Left hindlimb (tissue), 1 donor: ENCODE results near the gene HSDL2.

Experiments used
- DNase-seq: peaks from one replicate; pipeline ENCODE4 v3.0.0-alpha.2; 2018

HSDL2 gene

DNA sequence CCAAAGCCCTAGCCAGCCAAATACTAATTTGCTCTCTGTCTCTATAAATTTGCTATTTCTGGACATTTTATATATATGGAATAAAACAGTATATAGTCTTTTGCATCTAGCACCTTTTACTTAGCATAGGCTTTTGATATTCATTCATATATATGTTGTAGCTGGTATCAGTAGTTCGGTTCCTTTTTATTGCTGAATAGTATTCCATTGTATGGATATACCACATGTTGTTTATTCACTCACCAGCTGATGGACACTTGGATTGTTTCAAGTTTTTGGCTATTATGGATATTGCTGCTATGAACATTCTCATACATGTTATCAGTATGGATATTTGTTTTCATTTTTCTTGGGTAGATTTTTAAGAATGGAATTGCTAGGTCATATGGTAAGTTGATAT is 82.9 kb downstream of the HSDL2 start:
- DNase-seq = no peak

DNA sequence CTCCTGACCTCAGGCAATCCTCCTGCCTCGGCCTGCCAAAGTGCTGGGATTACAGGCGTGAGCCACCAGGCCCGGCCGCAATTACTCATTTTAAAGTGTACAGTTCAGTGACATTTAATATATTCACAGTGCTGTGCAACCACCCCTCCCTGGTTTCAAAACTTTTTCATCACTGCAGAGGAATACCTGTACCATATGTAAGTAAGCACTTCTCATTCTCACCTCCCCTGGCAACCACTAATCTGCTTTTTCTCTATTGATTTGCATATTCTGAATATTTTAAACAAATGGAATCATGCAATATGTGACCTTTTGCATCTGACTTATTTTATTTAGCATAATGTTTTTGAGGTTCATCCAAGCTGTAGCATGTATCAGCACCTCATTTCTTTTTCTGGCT is 85.4 kb downstream of the HSDL2 start:
- no peak for DNase-seq

DNA sequence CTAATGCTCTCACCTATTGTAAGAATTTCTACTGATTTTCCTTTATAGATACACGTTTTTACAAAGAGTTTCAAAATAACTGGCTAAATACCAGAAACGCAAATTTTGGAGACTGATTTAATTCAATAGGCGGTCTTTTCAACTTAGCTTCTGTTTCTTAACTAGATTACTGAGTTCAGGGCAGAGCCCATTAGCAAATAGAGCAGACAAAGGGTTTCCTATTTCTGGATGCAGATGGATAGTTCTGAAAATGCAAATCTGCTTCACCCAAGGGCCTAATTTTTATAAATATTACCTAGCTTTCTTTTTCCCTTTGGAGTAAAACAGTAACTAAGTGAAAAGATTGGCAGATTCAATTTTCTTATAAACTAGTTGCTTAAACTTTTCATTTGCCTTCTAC is 93.1 kb downstream of the HSDL2 start:
- DNase-seq = no peak

DNA sequence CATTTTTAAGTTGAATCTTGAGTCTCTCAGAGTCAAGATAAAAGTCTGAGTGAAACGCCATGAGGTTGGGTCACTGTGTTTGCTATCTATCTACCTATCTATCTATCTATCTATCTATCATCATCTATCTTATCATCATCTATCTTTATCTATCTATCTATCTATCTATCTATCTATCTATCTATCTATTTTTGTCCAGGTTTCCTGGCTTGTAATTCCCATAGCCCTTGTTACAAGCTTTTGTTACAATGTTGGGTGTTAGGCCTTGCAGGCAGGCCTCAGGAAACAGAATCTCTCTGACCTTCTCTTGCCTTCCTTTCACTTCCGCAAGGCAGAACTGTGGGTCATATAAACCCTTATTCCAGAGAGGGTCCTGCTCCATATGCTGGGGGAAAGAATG is 94.1 kb downstream of the HSDL2 start:
- no peak for DNase-seq

DNA sequence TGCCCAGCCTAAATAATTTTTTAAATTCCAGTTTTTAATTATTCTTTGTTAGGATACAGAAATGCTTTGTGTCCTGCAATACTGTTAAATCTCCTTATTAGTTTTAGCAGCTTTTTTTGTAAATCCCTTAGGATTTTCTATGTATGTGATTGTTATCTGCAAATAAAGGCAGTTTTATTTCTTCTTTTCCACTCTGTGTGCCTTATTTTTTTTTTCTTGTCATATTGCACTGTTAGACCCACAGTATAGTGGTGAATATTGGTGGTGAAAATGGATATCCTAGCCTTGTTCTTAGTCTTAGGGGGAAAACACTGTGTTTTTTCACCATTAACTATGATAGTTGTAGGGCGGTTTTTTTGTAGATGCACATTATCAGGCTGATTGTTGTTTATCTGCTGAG is 95.4 kb downstream of the HSDL2 start:
- DNase-seq = no peak

DNA sequence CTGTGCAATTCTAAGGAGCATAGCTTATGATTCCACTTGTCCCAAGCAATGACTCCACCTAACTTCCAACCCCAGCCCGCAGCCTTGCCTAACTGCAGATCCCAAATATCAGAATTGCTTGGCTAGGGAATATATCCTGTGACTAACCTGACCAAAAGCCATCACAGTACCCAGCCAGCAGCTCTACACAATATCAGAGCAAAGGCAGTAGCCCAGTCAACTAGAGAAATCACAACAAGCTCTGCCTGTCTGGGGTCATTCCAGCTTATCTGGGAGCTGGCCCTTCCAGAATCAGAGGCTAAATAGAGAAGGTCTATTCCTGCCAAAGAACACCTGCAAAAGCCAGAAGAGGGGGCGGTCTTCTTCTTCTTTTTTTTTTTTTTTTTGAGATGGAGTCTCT is 97.4 kb downstream of the HSDL2 start:
- DNase-seq = no peak

DNA sequence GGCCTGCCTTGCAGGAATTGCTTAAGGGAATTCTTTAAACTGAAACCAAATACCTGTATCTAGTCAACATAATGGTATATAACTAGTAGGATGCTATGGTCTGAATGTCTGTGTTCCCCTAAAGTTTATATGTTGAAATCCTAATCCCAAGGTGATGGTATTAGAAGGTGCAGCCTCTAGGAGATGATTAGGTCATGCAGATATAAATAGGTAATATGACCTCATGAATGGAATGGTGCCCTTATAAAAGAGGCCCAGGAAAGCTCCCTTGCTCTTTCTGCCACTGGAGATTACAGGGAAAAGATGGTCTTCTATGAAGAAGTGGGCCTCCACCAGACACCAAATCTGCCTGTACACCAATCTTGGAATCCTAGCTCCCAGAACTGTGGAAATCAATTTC is 99.3 kb downstream of the HSDL2 start:
- DNase-seq = no peak

DNA sequence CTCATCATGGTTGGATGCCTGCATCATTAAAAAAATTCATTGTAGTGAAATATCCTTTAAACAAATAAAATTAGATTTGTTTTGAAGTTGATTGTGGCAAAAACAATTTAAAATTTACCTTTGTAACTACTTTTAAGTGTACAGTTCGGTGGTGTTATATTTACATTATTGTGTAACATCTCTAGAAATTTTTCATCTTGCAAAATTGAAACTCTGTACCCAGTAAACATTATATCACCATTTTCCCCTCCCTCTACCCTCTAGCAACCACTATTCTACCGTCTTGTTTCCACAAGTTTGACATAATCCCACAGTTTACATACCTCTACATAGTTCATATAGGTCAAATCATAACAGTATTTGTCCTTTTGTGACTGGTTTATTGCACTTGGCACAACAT is 104.7 kb downstream of the HSDL2 start:
- DNase-seq = no peak

DNA sequence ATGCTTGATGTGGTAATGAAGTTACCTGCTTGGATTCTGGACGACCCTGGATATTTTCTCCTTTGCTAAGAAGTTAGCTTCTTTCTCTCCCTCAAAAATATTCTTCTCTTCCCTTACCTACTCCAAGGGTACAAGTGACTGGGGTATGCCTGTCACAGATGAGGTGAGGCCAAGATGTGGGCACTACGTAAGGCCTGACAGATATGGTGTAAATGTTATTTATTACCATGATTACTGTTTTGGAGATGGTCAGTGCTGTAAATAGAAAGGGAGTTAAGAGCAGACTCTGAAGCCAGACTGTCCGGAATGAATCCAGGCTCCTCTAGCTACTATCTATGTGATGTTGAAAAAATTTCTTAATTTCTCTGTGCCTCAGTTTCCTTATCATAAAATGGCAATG is 105.7 kb downstream of the HSDL2 start:
- DNase-seq = no peak

DNA sequence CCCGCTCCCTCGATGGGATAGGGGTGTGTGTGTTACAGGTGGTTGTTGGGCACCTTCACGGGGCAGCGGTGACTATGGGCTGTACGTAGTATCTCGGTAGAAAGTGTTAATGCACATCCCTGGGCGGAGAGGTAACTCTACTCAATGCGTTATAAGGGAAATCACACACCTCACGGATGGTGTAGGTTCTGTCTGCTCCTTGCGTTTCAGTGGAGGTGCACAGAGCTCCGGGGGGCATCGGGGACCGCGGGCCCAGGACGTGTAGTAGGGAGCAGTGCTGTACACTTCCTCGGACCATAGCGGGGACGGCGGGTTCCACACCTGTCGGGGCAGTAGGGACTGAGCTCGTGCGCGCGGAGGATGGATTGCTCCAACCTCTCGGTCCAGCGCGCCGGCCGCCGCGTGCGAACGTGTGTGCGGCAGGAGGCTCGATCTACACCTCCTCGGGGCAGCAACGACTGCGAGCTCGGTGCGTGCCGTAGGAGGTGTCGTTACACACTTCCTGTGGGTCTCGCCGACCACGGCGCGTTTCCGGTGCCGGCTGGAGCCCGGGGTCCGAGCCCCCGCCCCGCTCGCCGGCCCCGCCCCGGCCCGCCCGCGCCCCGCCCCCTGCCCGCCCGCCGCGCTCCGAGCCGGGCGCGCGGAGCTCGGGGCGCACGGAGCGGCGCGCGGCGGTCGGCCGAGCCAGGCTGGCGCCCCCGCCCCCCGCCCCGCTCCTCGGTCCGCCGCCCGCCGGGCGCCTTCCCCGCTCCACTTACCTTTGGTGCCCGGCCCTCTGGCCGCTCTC is 106.5 kb downstream of the HSDL2 start, which contains the start of gene KIAA1958:
Gene KIAA1958, plus strand, starts transcription at position 607 of the 787 bp plus-strand sequence. CDS start 87,254 bp downstream, outside the sequence.
- peak; percentile 85 for DNase-seq

DNA sequence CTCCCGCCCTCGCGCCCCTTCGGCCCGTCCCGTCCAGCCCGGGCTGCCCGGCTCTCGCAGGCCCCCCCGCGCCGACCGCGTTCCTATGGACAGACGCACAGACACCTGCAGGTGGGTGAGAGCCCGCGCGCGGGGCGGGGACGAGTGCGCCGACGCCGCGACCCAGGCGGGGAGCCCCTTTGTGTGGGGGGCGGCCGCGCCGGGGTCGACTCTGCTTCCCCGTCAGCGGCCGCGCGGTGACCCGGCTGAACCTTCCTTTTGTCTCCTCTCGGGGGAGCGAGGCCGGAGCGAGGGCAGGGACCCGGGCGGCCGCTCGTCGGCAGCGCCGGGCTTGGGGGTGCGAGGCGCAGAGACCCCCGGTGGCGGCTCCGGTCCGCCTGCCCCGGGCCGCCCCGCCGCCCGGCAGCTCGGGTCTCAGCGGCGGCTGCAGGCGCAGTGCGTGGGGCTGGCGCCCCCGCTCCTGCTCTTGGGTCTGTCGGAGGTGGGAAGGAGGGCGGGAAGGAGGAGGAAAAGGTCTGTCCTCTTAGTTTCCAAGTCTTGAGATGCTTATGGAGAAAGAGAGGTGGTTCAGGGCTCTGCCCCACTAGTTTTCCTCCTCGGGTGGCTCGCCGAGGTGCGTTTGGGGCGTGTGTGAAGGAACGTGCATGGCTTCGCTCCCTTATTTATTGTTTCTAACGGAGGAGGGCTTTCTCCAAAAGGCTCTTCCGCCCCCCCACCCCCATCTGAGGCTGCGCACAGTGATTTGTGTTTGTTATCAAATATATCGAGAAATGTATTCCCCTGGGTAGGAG is 107.3 kb downstream of the HSDL2 start:
- DNase-seq = peak; percentile 67

DNA sequence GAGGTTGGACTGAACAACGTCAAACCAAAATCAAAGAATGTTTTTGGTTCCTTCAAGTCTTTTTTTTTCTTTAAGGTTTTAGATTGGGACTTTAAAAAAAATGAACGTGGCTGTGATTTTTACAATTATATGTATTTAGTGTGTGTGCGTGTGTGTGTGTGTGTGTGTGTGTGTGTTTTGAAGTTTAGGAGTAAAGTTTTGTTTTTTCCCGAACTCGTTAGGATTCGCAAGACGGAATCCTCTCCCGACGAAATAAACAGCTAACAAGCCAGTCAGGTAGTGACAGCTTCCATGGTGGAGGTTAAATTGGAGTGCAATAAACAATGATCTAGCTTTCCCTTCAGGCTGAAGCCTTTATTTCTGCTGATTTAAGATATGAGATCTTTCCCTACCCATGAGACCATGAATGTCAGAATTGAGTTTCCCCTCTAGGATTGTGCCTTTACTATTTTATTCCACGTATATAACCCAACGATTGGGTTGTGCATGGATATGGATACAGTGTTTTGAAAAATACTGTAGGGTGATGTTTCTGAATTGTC is 108.0 kb downstream of the HSDL2 start:
- no peak for DNase-seq

DNA sequence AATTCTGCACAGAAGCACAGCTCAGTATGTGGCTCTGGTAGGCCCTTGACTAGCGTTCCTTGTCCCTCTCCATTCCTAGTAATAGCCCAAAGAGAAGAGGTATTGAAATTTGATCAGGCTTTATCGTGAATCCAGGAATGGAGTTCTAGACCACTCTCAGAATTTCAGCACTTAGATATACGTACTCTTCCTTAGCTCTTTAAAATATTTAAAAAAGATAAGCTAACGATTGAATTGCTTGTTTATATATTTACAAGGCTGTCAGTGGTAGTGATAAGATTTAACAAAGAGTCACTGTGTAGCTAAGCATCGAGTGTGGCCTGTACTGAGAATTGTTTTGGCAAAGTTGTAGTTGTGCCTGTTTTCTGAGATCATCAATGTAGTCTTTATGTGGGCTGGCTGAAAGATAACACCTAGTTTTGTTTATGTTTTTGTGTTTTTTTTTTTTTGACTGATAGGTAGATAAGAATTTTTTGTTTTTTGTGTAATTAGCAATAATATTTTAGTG is 109.2 kb downstream of the HSDL2 start:
- no peak for DNase-seq

DNA sequence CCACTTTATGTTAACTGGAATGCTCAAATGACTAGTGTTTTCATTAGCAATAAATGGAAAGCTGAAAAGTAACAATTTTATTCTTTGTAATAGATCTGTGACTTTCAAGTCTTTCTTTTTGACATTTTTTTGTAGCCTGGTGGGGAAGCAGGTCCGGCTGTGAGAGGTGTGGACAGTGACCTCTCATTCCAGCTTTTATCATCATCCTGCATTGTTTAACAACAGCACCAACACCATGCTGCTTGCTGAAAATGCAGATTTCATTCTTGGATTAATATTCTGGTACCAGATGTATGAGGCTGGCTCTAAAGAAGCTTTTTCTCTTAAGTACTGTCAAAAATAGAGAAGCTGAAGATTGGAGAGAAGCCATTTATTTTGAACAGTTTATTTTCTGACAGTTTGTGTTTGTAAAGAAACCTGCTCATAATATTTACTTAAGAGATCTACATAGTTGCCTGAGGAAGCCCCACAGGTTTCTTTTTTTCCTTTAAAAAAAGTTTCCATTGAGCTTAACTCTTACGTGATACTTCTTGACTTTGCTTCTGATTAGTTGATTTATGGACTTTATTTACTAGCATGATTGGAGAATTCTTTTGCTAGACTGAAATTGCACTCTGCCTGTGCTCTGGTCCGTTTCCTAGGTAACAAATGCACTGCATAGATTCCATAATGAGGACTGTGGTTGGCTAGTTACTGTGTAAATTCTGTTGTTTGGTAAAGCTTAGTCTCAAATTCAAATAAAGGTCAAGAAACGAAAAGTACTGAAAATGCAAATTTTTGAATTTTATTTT is 110.2 kb downstream of the HSDL2 start:
- no peak for DNase-seq

DNA sequence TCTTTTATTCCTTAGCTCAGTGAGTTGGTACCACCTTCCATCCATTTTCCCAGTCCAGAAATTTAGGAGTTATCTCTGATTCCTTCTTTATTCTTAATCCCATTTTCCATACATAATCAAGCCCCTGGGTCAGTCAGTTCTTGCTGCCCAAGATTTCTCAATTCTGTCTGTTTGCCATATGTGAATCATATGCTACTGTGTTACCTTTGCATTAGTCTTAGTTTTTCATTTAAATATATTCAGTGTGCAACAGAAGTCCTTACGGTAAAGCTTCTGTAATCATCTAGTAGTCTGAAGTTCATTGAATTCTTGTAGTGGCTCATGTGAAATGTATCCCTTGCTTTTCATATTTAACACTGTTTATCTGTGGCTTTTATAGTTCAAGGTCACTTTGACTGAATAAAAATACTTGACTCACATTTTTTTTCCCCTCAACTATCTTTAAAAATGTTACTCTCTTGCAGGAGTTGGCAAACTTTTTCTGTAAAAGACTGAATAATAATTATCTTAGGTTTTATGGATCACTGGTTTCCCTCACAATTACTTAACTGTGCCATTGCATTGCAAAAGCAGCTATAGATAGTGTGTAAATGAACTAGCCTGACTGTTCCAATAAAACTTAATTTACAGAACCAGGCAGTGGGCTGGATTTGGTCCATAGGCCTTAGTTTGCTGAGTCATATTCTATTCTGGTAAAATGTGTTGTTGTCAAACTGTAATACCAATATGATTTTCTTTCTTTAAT is 113.7 kb downstream of the HSDL2 start:
- no peak for DNase-seq

DNA sequence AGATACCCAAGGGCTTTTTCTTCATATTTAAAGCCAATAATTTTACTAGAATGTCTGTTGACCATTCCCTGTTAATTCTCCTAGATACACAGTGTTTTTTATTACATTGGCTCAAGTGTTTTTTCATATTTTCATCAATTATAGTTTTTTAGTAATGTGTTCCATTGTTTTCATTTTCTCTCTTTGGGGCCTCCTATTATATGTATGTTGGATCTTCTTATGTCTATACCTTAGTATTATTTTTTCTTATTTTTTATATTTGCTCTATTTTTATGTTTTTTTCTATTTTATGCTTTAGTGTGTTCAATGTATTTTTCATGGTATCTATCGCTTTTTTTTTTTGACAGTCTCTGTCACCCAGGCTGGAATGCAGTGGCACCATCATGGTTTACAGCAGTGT is 114.2 kb downstream of the HSDL2 start:
- DNase-seq = no peak

DNA sequence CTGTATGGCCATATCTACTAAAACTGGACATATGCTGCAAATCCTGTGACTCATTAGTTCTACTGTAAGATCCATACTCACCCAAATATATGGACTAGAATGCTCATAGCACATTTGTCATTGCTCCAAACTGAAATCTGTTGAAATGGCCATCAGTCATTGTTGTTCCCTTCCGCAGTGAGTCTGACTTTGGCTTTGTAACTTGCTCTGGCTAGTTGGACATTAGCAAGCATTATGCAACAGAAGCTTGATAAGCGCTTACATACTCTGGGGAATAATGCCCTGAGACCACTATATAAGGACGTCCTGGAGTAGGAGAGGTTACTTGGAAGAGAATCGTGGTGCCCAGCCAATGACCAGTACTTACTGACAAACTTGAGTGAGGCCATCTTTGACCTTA is 115.7 kb downstream of the HSDL2 start:
- no peak for DNase-seq

DNA sequence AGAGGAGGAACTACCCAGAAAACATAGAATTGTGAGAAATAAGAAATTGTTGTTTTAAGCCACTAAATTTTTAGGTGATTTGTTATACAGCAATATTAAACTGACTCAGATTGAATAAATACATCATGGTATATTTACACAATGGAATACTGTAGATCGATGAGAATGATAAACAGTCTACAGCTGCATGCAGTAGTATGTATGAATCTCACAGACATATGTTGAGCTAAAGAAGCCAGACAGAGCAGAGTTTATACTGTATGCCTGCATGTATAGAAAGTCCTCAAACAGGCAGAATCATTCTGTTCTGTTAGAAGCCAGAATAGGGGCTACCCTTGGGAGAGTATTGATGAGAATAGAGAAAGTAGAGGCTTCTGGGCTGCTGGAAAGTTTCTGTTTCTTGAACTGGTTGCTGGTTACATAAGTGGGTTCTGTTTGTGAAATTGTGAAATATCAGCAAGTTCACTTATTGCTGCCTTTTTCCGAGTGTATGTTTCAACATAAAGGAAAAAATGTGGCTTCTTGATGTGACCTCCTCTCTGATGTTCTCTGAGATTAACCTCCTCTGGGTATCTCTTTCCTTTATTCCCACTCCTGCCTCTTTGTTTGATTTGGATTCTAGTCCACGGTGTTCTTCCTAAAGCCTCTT is 116.3 kb downstream of the HSDL2 start:
- no peak for DNase-seq

DNA sequence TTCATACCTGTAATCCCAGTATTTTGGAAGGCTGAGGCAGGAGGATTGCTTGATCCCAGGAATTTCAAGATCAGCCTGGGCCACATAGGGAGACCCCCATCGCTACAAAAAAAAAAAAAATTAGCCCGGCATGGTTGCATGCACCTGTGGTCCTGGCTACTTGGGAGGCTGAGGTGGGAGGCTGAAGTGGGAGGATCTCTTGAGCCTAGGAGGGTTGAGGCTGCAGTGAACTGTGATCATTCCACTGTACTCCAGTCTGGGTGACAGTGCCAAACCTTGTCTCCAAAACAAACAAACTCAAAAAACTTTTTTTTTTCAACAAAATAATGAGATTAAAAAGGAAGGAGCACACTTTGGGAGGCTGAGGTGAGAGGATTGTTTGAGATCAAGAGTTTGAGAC is 120.9 kb downstream of the HSDL2 start:
- DNase-seq = no peak

DNA sequence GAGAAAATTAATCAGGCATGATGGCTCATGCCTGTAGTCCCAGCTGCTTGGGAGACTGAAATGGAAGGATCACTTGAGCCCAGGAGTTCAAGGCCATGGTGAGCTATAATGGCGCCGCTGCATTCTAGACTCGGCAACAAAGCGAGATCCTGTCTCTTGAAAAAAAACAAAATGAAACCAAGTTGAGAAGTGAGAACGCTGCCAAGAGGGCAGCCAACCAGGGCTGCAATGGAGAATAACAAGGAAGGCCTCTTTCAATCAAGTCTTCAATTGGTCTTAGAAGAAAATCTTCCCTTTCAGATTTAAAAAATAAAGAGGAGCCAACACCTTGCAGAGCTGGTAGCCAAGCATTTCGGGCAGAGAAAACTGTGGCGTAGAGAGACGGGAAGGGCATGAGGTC is 121.4 kb downstream of the HSDL2 start:
- DNase-seq = no peak

DNA sequence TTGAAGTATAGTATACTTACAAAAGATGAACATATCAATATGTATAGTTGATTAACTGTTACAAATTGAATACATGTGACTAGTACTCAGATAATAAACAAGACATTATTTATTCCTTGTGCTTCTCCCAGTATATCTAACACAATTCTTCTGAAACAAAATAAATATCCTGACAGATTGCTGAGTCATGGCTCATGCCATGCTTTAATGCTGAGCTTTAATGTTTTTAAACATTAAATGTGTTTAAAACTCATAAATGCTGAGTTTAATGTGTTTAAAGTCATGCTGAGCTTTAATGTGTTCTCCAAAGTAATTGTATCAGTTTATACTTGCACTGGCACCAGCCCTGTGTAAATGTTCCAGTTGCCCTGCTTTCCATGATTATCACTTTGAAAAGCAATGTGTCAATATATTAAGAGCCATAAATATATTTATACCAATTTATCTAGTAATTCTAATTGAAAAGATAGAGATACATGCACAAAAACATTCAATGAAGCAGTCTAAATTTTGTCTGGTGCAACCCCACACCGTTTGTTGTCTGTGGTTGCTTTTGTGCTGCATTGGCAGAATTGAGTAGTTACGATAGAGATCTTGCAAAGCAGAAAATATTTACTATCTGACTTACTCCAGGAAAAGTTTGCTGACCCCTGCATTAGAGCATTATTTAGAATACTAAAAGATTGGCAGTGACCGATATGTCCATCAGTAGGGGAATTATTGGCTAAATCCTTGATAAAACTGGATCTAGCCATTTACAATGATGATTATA is 122.5 kb downstream of the HSDL2 start:
- DNase-seq = no peak
